HCT116 (cell line): ENCODE data around the gene DLG4.

Experiments used
- MAX ChIP-seq: IDR thresholded peaks from 2 replicates; pipeline ENCODE4 v1.6.1; 2012
- POLR2AphosphoS5 ChIP-seq: IDR thresholded peaks from 2 replicates; pipeline ENCODE4 v1.6.1; 2011; ENCODE audit warnings: mild to moderate bottlenecking, low read depth, low read length, moderate library complexity

- no peak for TF ChIP-seq POLR2AphosphoS5
- no peak for TF ChIP-seq MAX
These were observed 4.5 kb upstream of the DLG4 start for GRCh38 chr17:7224110-7224509.
